ENCODE results near the gene LRRC4C.
"Not testable (repeated sequence)": the region's sequence is repeated elsewhere in the genome, so short reads cannot be mapped to it uniquely, and the experiment has no call there.

Gene LRRC4C

GRCh38 chr11:41110527-41110926 lies 348.9 kb downstream of the LRRC4C start:
- no peak for DNase-seq

GRCh38 chr11:41102471-41102870 lies 357.0 kb downstream of the LRRC4C start:
- no peak for DNase-seq

DNA sequence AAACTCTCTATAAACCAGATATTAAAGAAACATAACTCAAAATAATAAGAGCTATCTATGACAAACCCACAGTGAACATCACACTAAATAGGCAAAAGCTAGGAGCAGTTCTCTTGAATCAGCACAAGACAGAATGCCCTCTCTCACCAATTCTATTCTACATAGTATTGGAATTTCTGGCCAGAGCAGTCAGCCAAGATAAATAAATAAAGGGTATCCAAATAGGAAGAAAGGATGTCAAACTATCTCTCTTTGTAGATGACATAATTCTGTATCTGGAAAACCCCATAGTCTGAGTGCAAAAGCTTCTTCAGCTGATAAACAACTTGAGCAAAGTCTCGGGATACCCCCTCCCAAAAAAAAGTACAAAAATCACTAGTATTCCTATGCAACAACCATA lies 359.8 kb downstream of the LRRC4C start:
- DNase-seq: no peak

DNA sequence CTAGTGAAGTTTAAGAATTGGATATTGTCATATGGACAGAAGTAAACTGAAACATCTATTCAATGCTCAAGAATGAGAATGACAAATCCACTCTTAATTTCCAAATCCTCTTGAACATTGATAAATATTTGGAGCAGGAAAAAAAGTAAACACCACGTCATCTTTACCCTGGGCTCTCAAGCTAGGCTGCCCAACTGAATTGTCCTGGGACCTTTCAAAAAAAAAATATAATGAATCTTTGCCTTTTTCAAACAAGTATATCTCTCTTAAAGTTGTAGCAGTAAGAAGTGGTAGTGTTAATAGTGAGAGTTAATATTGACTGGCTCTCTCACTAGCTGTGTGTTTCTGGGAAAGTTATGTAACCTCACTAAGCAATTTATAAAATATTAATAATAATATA lies 374.3 kb downstream of the LRRC4C start:
- DNase-seq: no peak

DNA sequence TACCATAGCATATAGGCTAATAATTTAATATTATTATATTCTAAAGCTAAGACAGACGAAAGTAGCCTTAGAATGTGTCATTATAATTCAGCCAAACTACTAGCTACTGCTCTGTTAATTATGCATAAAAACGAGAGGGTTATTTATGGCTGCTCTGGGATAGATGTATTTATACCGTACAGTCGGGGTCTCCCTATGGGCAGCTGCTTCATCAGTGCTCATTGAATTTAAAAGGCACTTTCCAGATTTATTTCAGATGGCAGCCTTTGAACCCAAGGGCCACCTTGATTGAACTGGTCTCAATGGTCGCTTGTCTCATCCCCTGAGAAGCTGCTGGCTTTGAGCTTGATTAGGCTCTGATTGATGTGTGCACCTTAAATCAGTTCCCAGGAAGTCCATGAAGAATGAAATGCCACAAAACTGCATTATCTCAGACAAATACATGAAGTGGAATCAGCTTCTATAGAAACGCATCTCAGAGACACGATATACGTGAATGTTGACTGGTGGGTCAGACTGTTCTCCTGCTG lies 377.6 kb downstream of the LRRC4C start:
- no peak for DNase-seq

DNA sequence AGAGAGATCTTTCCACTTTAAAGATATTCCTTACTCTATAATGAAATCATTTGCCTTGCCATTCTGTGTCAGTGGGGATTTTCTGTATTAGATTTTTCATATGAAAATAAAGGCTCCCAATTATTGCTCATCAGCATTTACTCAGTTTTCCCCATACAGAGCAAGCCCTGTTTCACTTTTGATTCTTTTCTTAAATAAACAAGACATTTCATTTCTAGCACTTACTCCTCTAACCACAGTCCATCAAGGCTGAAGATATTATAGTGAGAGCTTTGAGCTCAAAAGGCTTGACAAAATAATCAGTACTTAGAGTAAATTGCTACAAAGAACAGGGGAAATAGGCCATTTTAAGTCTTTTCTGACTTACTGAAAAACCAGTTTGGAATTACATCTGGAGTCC lies 385.1 kb downstream of the LRRC4C start:
- no peak for DNase-seq

DNA sequence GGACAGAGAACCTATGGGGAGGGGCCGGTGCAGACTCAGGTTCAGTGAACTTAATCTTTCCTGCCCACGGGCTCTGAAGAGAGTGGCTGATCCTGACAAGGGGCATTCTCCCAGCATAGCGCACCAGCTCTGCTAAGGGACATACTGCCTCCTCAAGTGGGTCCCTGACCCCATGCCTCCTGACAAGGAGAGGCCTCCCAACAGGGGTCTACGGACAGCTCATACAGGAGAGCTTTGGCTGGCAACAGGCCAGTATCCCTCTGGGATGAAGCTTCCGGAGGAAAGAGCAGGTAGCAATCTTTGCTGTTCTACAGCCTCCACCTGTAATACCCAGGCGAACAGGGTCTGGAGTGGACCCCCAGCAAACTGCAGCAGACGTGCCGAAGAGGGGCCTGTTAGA lies 394.0 kb downstream of the LRRC4C start:
- no peak for DNase-seq

- DNase-seq: no peak
Observed at GRCh38 chr11:41058138-41058537, 401.3 kb downstream of the LRRC4C start.

- DNase-seq: no peak
Observed at GRCh38 chr11:41056892-41057569, 402.4 kb downstream of the LRRC4C start.

DNA sequence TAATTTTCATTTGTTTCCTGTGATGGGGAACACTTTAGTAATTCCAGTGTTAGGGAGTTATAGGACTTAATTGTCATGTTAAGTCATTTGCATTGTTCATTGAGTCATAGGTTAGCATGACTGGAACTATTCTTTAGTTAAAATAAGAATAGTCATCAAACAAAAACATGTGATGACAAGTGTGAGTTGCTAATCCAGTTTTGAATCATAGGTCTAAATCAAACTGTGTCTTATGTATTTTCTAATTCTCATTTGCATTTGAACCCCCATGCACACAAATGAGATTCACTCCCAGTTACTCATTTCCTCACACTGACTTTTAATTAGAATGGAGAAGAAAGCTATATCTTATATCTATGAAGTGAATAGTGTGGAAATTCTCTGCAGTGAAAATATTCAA lies 405.6 kb downstream of the LRRC4C start:
- DNase-seq: no peak

GRCh38 chr11:41051919-41052635 lies 407.4 kb downstream of the LRRC4C start:
- no peak for DNase-seq

DNA sequence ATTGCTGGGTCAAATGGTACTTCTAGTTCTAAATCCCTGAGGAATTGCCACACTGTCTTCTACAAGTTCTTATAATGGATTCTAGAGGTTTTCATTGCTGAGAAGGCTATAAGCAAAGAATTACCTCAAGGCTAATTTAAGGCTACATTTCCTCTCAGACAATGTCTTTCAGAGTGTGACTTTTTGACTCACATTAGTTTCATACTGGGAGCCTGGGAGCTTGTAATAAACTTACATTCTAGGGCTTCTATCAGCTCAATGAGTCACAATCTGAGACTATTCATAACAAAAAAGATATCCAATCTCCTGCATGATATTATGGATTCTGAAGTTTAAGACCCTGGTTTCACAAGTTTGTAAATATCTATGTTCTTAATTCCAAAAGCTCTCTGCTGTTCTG lies 408.7 kb downstream of the LRRC4C start:
- DNase-seq: no peak

DNA sequence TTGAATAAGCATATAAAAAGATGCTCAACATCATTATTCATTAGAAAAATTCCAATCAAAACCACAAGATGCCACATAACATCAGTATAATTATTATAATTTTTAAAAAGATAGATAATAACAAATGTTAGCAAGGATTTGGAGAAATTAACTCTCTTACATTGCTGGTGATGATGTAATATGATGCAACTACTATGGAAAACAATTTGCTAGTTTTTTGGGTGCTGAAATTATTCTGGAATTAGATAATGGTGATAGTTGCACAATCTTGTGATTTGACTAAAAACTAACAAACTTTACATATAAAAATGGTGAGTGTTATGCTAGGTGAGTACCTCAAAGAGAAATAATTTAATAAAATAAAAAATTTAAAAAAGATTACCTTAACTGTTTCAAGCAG lies 412.2 kb downstream of the LRRC4C start:
- no peak for DNase-seq

DNA sequence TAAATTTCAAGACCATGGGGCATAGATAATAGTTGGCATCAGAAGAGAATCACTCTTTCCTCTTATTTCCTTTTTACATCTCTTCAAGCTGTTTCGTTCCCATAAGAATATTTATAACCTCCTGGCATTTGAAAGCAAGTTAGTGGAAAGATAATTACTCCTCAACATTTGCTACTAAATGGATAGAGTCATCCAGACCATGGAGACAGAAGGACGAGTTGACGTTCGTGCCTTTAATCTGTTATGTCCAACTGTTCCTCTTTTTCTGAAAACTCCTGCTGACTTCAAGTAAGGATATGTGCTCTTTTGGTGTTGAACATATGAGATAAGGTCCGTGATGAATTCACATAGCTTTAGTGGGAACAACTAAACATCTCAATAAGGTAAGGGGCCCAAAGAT lies 414.2 kb downstream of the LRRC4C start:
- DNase-seq: no peak

GRCh38 chr11:41044747-41045146 lies 414.7 kb downstream of the LRRC4C start:
- DNase-seq: no peak

- no peak for DNase-seq
Observed at GRCh38 chr11:41042688-41043087, 416.8 kb downstream of the LRRC4C start.

GRCh38 chr11:41040474-41040873 lies 419.0 kb downstream of the LRRC4C start:
- no peak for DNase-seq

DNA sequence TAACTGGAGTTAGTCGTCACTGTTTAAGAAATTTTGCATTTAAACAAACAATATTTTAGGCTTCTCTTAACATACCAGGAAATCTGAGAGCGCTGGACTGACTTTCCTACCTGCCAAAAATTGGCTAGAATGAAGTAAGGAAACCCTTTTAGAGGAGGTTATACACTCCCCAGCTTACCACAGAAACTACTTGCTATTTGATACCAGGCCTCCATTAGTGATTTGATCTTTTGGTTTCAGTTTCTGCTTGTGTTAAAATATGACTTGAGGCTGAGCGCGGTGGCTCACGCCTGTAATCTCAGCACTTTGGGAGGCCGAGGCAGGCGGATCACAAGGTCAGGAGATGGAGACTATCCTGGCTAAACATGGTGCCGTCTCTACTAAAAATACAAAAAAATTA lies 419.9 kb downstream of the LRRC4C start:
- no peak for DNase-seq

DNA sequence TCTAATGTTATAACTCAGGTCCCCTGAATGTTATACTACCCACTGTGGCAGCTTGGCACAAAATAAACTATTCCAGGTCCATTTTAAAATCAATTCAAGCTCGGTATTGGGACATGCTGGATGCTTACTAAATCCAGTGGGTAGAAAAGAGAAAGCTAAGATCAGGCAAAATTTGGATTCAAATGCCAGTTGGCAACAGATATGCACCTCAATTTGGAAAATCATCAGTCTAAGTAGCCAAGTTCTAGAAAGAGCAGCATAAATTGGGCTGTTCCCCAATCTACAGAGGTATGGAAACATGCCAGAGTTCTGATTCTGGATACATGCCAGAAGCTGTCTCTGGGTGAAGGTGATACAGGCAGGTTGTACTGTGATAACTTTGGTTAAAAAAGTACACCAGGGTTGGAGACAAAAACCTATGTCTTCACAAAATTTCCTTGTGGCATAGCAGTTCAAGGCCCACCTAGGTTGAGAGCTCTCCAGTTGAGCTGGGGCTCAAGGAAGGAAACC lies 427.8 kb downstream of the LRRC4C start:
- DNase-seq: no peak

DNA sequence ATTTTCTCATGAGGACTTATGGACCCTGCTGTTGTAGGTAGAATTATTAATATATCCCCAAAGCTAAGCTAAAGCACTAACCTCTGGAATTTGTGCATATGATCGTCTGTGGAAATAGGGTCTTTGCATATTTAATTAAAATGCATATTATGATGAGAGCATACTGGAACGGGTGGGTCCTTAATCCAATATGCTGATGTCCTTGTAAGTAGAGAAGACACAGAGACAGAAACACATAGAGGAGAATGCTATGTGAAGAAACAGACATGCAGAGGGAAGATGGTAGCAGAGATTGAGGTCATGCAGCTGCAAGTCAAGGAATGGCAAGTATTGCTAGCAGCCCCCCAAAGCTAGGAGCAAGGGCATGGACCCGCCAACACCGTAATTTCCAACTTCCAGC lies 439.2 kb downstream of the LRRC4C start:
- DNase-seq: no peak

- not testable (repeated sequence) for DNase-seq
Observed at GRCh38 chr11:41019666-41020065, 439.8 kb downstream of the LRRC4C start.

DNA sequence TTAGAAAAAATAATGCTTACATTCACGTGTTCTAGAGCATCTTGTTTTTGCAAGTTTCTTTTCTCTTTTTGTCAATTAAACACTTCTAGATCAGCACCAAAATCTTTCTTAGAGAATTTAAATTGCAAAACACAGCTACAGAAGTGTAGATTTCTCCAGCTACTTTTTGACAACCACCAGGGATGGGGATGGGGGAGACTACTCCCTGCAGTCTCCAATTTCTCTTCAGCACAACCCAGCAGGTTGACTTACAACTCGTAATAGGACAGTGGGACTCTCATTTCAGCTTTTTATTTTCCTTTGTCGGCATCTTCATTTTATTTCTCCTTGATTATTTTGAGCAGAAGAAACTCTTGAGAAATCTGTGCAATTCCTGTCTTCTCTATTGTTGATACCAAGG lies 441.2 kb downstream of the LRRC4C start:
- DNase-seq: no peak

- no peak for DNase-seq
Observed at GRCh38 chr11:41010361-41011050, 448.9 kb downstream of the LRRC4C start.

- no peak for DNase-seq
Observed at GRCh38 chr11:41005986-41006385, 453.5 kb downstream of the LRRC4C start.

Data from activated CD4-positive, alpha-beta T cell treated with anti-CD3 and anti-CD28 coated beads for 48 hours (primary cell).